ACC112 (cell line): ENCODE results near the gene RAB27A.
A peak's percentile ranks its signal among the peaks of the same experiment; 100 is the strongest.
"Not testable (repeated sequence)": the region's sequence is repeated elsewhere in the genome, so short reads cannot be mapped to it uniquely, and the experiment has no call there.

Source experiments
- H2AFZ ChIP-seq: fragments of 200-600 bp; sonication (generic); one replicate; pipeline ENCODE4 v1.6.0; 2017; ENCODE audit warnings: antibody characterized with exemption, low read length; ENCODE audit not compliant: unreplicated experiment
- H3K27ac ChIP-seq: fragments of 200-600 bp; sonication (generic); 2 replicates; pipeline ENCODE4 v1.5.1; 2014; ENCODE audit warnings: low read depth, mild to moderate bottlenecking, antibody characterized with exemption, low read length, moderate library complexity
- H3K27me3 ChIP-seq: fragments of 200-600 bp; sonication (generic); 2 replicates; pipeline ENCODE4 v1.6.1; 2014; ENCODE audit warnings: mild to moderate bottlenecking, antibody characterized with exemption, low read length, moderate library complexity, mixed read lengths; ENCODE audit not compliant: insufficient read depth
- H3K36me3 ChIP-seq: fragments of 200-600 bp; sonication (generic); 2 replicates; pipeline ENCODE4 v1.6.1; 2016; ENCODE audit warnings: mild to moderate bottlenecking, antibody characterized with exemption, low read length, moderate library complexity, mixed read lengths; ENCODE audit not compliant: insufficient read depth
- H3K4me1 ChIP-seq: fragments of 200-600 bp; sonication (generic); one replicate; pipeline ENCODE4 v1.6.1; 2016; ENCODE audit warnings: low read length, mixed read lengths; ENCODE audit not compliant: insufficient read depth, unreplicated experiment, control insufficient read depth
- H3K4me3 ChIP-seq: fragments of 200-600 bp; sonication (generic); 2 replicates; pipeline ENCODE4 v1.5.1; 2014; ENCODE audit warnings: mild to moderate bottlenecking, low read depth, low read length
- H3K79me2 ChIP-seq: fragments of 200-600 bp; sonication (generic); one replicate; pipeline ENCODE4 v1.6.0; 2016; ENCODE audit warnings: low read length; ENCODE audit not compliant: control insufficient read depth, unreplicated experiment, insufficient read depth

The RAB27A gene

GRCh38 chr15:55266547-55266946, 23.1 kb downstream of the RAB27A start:
- Histone ChIP-seq H3K27ac (no peak overlapping the region), H3K36me3 (no peaks in the 10 kb centered on the region), H3K4me1 (peaks cover 4% of the 10 kb centered on the region), H2AFZ (no peak overlapping the region), H3K27me3 (no peaks in the 10 kb centered on the region), H3K4me3 (no peak overlapping the region), H3K79me2 (peaks cover 3% of the 10 kb centered on the region)

GRCh38 chr15:55260562-55261131, 29.0 kb downstream of the RAB27A start:
- H3K4me1 ChIP-seq, result peaks cover 9% of the 10 kb centered on the region
- peaks cover 4% of the 10 kb centered on the region for H3K79me2 ChIP-seq
- no peak overlapping the region for H2AFZ ChIP-seq
- no peak overlapping the region for H3K27ac ChIP-seq
- H3K4me3 ChIP-seq, result no peak overlapping the region
- H3K27me3 ChIP-seq, result no peaks in the 10 kb centered on the region
- H3K36me3 ChIP-seq, result no peaks in the 10 kb centered on the region

- peaks cover 4% of the 10 kb centered on the region for H3K79me2 ChIP-seq
- no peak overlapping the region for H2AFZ ChIP-seq
These were observed 31.7 kb downstream of the RAB27A start for GRCh38 chr15:55257938-55258337.

GRCh38 chr15:55257012-55257670, 32.5 kb downstream of the RAB27A start:
- H3K27ac ChIP-seq, result no peak overlapping the region
- peaks cover 34% of the 10 kb centered on the region for H3K4me1 ChIP-seq
- no peak overlapping the region for H3K4me3 ChIP-seq
- H3K79me2 ChIP-seq, result peaks cover 4% of the 10 kb centered on the region
- no peaks in the 10 kb centered on the region for H3K27me3 ChIP-seq
- H3K36me3 ChIP-seq, result no peaks in the 10 kb centered on the region
- H2AFZ ChIP-seq, result no peak overlapping the region

More at GRCh38 chr15:55257938-55258337, 31.7 kb downstream of the RAB27A start:
- no peak overlapping the region for H3K4me3 ChIP-seq
- no peaks in the 10 kb centered on the region for H3K27me3 ChIP-seq
- peaks cover 33% of the 10 kb centered on the region for H3K4me1 ChIP-seq
- no peak overlapping the region for H3K27ac ChIP-seq
- H3K36me3 ChIP-seq, result no peaks in the 10 kb centered on the region

- peaks cover 34% of the 10 kb centered on the region for H3K4me1 ChIP-seq
- no peaks in the 10 kb centered on the region for H3K27me3 ChIP-seq
- H3K27ac ChIP-seq, result no peak overlapping the region
- H3K79me2 ChIP-seq, result peaks cover 7% of the 10 kb centered on the region
- no peak overlapping the region for H2AFZ ChIP-seq
- no peak overlapping the region for H3K4me3 ChIP-seq
- no peaks in the 10 kb centered on the region for H3K36me3 ChIP-seq
These were observed 33.2 kb downstream of the RAB27A start for GRCh38 chr15:55256281-55257011.

GRCh38 chr15:55255714-55256113, 33.9 kb downstream of the RAB27A start:
- H3K79me2 ChIP-seq, result peaks cover 10% of the 10 kb centered on the region
- peaks cover 40% of the 10 kb centered on the region for H3K4me1 ChIP-seq

GRCh38 chr15:55254916-55255679, 34.5 kb downstream of the RAB27A start:
- H3K79me2 ChIP-seq, result peaks cover 10% of the 10 kb centered on the region
- H3K27me3 ChIP-seq, result no peaks in the 10 kb centered on the region
- H3K4me3 ChIP-seq, result peak overlapping the region; percentile 32
- H3K36me3 ChIP-seq, result no peaks in the 10 kb centered on the region
- H3K27ac ChIP-seq, result peak overlapping the region; percentile 16
- H2AFZ ChIP-seq, result peak overlapping the region; percentile 6
- H3K4me1 ChIP-seq, result peaks cover 45% of the 10 kb centered on the region

More at GRCh38 chr15:55255714-55256113, 33.9 kb downstream of the RAB27A start:
- Histone ChIP-seq H2AFZ (no peak overlapping the region), H3K27ac (no peak overlapping the region), H3K27me3 (no peaks in the 10 kb centered on the region), H3K4me3 (peak overlapping the region; percentile 32; the same call in 1 of the 2 replicates), H3K36me3 (no peaks in the 10 kb centered on the region)

- Histone ChIP-seq H3K27me3 (no peaks in the 10 kb centered on the region), H3K4me3 (no peak overlapping the region), H3K4me1 (peaks cover 45% of the 10 kb centered on the region), H2AFZ (no peak overlapping the region), H3K79me2 (peaks cover 10% of the 10 kb centered on the region), H3K36me3 (no peaks in the 10 kb centered on the region), H3K27ac (peak overlapping the region; percentile 77)
These were observed 36.0 kb downstream of the RAB27A start for GRCh38 chr15:55253580-55253979.

- H3K36me3 ChIP-seq, H3K27me3 ChIP-seq, H3K27ac ChIP-seq, H2AFZ ChIP-seq, H3K4me3 ChIP-seq: not testable (repeated sequence)
- Histone ChIP-seq H3K79me2 (peaks cover 10% of the 10 kb centered on the region), H3K4me1 (peaks cover 45% of the 10 kb centered on the region)
These were observed 37.4 kb downstream of the RAB27A start for GRCh38 chr15:55252201-55252600.

GRCh38 chr15:55250941-55251340, 38.7 kb downstream of the RAB27A start:
- no peaks in the 10 kb centered on the region for H3K36me3 ChIP-seq
- no peak overlapping the region for H2AFZ ChIP-seq
- peaks cover 39% of the 10 kb centered on the region for H3K4me1 ChIP-seq
- H3K4me3 ChIP-seq, result no peak overlapping the region
- H3K27ac ChIP-seq, result peak overlapping the region; percentile 40
- peaks cover 10% of the 10 kb centered on the region for H3K79me2 ChIP-seq
- no peaks in the 10 kb centered on the region for H3K27me3 ChIP-seq
